GM12878 (cell line): ENCODE results near the gene ANXA3. TPM values are rescaled to one million over a fixed set of nuclear protein-coding genes. Genes with fewer than 3 reads are reported as not detected.

Experiments
- BCL11A ChIP-seq: IDR thresholded peaks from 2 replicates; pipeline ENCODE4 v1.6.1; 2011; ENCODE audit warnings: low read depth, low read length
- BMI1 ChIP-seq: fragments of 450-650 bp; IDR thresholded peaks from 2 replicates; pipeline ENCODE4 v1.6.1; 2016; ENCODE audit warnings: mild to moderate bottlenecking, moderate library complexity, borderline replicate concordance
- BRCA1 ChIP-seq: IDR thresholded peaks from 2 replicates; pipeline ENCODE4 v1.6.1; 2011; ENCODE audit warnings: low read depth, low read length, improper control_type of control experiment
- CBX5 ChIP-seq: sonication (generic); IDR thresholded peaks from 2 replicates; pipeline ENCODE4 v1.6.1; 2016; ENCODE audit warnings: low read depth, moderate library complexity, mild to moderate bottlenecking, inconsistent platforms
- CEBPB ChIP-seq, 2 experiments: fragments of 150-350 bp in 1 of 2; IDR thresholded peaks; 2 replicates each; pipeline ENCODE4 v1.6.1; 2012 to 2014; ENCODE audit warnings: low read depth in 2 of 2, low read length in 2 of 2, borderline replicate concordance in 1 of 2, inconsistent platforms in 1 of 2
- CHD2 ChIP-seq: IDR thresholded peaks from 2 replicates; pipeline ENCODE4 v1.6.1; 2011; ENCODE audit warnings: low read depth, low read length, improper control_type of control experiment, borderline replicate concordance
- CREM ChIP-seq: IDR thresholded peaks from 2 replicates; pipeline ENCODE4 v1.6.1; 2014; ENCODE audit warnings: antibody characterized with exemption, low read depth
- CTCF ChIP-seq, 3 experiments: IDR thresholded peaks in 2 of 3; conservative IDR thresholded peaks in 1 of 3; 2 replicates each; pipeline ENCODE4 v1.5.1; 2011; ENCODE audit warnings: low read depth in 3 of 3, low read length in 3 of 3, mild to moderate bottlenecking in 3 of 3, control low read depth in 2 of 3, moderate library complexity in 2 of 3, inconsistent platforms in 1 of 3, mixed read lengths in 1 of 3; ENCODE audit not compliant: control insufficient read depth in 2 of 3, insufficient read depth in 1 of 3; ENCODE audit errors: extremely low read depth in 1 of 3
- E2F4 ChIP-seq: IDR thresholded peaks from 2 replicates; pipeline ENCODE4 v1.6.1; 2012; ENCODE audit warnings: low read depth, low read length, improper control_type of control experiment
- EED ChIP-seq: sonication (generic); IDR thresholded peaks from 2 replicates; pipeline ENCODE4 v1.6.1; 2016; ENCODE audit warnings: antibody characterized with exemption, low read depth
- ESRRA ChIP-seq: IDR thresholded peaks from 2 replicates; pipeline ENCODE4 v1.6.1; 2012; ENCODE audit warnings: mild to moderate bottlenecking, low read length, improper control_type of control experiment
- FOS ChIP-seq: IDR thresholded peaks from 3 replicates; pipeline ENCODE4 v1.6.1; 2011; ENCODE audit warnings: borderline replicate concordance; ENCODE audit not compliant: insufficient read length; ENCODE audit errors: extremely low read depth
- HDAC2 ChIP-seq: fragments of 200-600 bp; sonication (generic); IDR thresholded peaks from 2 replicates; pipeline ENCODE4 v1.6.1; 2017
- HDAC6 ChIP-seq: fragments of 200-600 bp; sonication (generic); IDR thresholded peaks from one replicate; pipeline ENCODE4 v1.8.0; 2017; ENCODE audit warnings: antibody characterized with exemption; ENCODE audit not compliant: unreplicated experiment
- IRF4 ChIP-seq: IDR thresholded peaks from 2 replicates; pipeline ENCODE4 v1.6.1; 2011; ENCODE audit warnings: low read depth, low read length
- NBN ChIP-seq: fragments of 450-650 bp; IDR thresholded peaks from 2 replicates; pipeline ENCODE4 v1.6.1; 2016
- PAX5 ChIP-seq: IDR thresholded peaks from 2 replicates; pipeline ENCODE4 v1.6.1; 2011; ENCODE audit warnings: low read depth, low read length, borderline replicate concordance
- PML ChIP-seq: IDR thresholded peaks from 2 replicates; pipeline ENCODE4 v1.6.1; 2012; ENCODE audit warnings: low read length, inconsistent platforms
- POLR2AphosphoS2 ChIP-seq: IDR thresholded peaks from 2 replicates; pipeline ENCODE4 v1.6.1; 2011; ENCODE audit warnings: low read depth, mild to moderate bottlenecking, low read length, improper control_type of control experiment, moderate library complexity
- RCOR1 ChIP-seq: conservative IDR thresholded peaks from 2 replicates; pipeline ENCODE4 v1.6.1; 2012; ENCODE audit warnings: low read depth, low read length, improper control_type of control experiment
- RELA ChIP-seq: fragments of 450-650 bp; IDR thresholded peaks from 2 replicates; pipeline ENCODE4 v1.8.0; 2014; ENCODE audit warnings: borderline replicate concordance; ENCODE audit not compliant: partially characterized antibody
- SREBF2 ChIP-seq: IDR thresholded peaks from 2 replicates; pipeline ENCODE4 v1.6.1; 2012; ENCODE audit warnings: mild to moderate bottlenecking, low read length
- STAT1 ChIP-seq: fragments of 450-650 bp; conservative IDR thresholded peaks from 2 replicates; pipeline ENCODE4 v1.6.1; 2014; ENCODE audit warnings: antibody characterized with exemption, mild to moderate bottlenecking
- SUPT20H ChIP-seq: IDR thresholded peaks from 2 replicates; pipeline ENCODE4 v1.6.1; 2011; ENCODE audit warnings: low read depth, mild to moderate bottlenecking, low read length, moderate library complexity, borderline replicate concordance; ENCODE audit not compliant: control insufficient read depth
- TCF12 ChIP-seq: IDR thresholded peaks from 2 replicates; pipeline ENCODE4 v1.6.1; 2011; ENCODE audit warnings: low read depth, mild to moderate bottlenecking, low read length
- YBX1 ChIP-seq: fragments of 450-650 bp; IDR thresholded peaks from 2 replicates; pipeline ENCODE4 v1.6.1; 2016; ENCODE audit warnings: antibody characterized with exemption
- ZNF274 ChIP-seq: IDR thresholded peaks from one replicate; pipeline ENCODE4 v1.8.0; 2011; ENCODE audit not compliant: insufficient read length, insufficient read depth
- polyA plus RNA-seq, 11 experiments: library from polyadenylated mRNA; depleted of rRNA in 4 of 11; unstranded in 6 of 11; stranded (reverse) in 5 of 11; fragments of >200 nt; fragmentation: Nextera tagmentation in 4 of 11; fragmentation: Illumina TruSeq in 1 of 11; extraction: Ambion mirVana in 4 of 11; extraction: Trizol in 1 of 11; gene quantifications; 1 replicate in 1 of 11; 2 replicates in 10 of 11; pipeline versions ENCODE4 v1.2.1 to v1.2.3, GENCODE V29; 2011 to 2016; ENCODE audit warnings: inconsistent platforms in 2 of 11, missing spikeins in 2 of 11, low read depth in 1 of 11
- total RNA-seq, 4 experiments: library from RNA; depleted of rRNA in 3 of 4; stranded (reverse); fragments of >200 nt in 3 of 4; fragmentation: Illumina TruSeq in 1 of 4; extraction: Trizol in 1 of 4; gene quantifications; 2 replicates each; pipeline versions ENCODE4 v1.2.1 to v1.2.3, GENCODE V29; 2013 to 2021
- TF ChIP-seq, protein P1 (sequence below): IDR thresholded peaks from 2 replicates; pipeline ENCODE4 v1.6.1; 2011; ENCODE audit warnings: mild to moderate bottlenecking, low read depth, low read length, moderate library complexity; ENCODE audit not compliant: insufficient replicate concordance

The ANXA3 gene
- total and polyA plus RNA-seq, 10 of the 15 experiments (the other 5 are each of a cell fraction or from before 2014, with no cell fraction given): 0.28 to 14.7 (median 0.91) TPM

DNA sequence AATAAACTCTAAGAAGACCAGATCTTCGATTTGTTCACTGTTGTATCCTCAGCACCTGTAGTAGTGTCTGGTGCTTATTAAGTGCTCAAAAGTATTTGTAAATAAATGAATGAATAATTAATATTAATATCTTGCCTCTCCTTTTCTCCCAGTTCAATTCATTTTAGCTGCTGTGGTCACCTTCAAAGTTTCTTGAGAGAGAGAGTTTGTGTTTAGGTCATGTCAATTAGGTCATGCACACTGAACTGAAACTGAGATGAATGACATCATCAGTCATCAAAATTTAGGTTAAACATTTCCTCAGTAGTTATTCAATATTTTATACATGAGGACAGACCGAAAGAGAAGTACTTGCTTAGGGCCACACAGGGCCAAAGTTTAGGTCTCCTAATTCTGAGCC is 73.5 kb downstream of the ANXA3 start (continued):
- TF ChIP-seq BCL11A: 0 out of 2 replicates have a peak, but pooled peaks have one; percentile 39
- no peak for TF ChIP-seq RELA
- no peak for TF ChIP-seq PAX5
- no peak for TF ChIP-seq ZNF274
- TF ChIP-seq YBX1: no peak
- TF ChIP-seq TCF12: no peak
- no peak for TF ChIP-seq CEBPB (IDR thresholded peaks at IDR 0.05; ENCODE audit: borderline replicate concordance in 1 of 2, low read depth in 2 of 2, low read length in 2 of 2)
- TF ChIP-seq BRCA1: no peak
- no peak for TF ChIP-seq PML
- TF ChIP-seq IRF4: no peak
- no peak for TF ChIP-seq NBN
- no peak for TF ChIP-seq HDAC6
- TF ChIP-seq STAT1: no peak
- no peak for TF ChIP-seq SUPT20H
- no peak for TF ChIP-seq HDAC2
- no peak for TF ChIP-seq POLR2AphosphoS2
- TF ChIP-seq CTCF (IDR thresholded peaks at IDR 0.05 in 2 of 3, conservative IDR thresholded peaks at IDR 0.05 in 1 of 3; ENCODE audit: control insufficient read depth in 2 of 3, extremely low read depth in 1 of 3, insufficient read depth in 1 of 3, low read depth in 3 of 3, low read length in 3 of 3): no peak
- no peak for TF ChIP-seq EED
- TF ChIP-seq CBX5: no peak
- TF ChIP-seq FOS: no peak
- no peak for TF ChIP-seq SREBF2
- TF ChIP-seq, protein P1, sequence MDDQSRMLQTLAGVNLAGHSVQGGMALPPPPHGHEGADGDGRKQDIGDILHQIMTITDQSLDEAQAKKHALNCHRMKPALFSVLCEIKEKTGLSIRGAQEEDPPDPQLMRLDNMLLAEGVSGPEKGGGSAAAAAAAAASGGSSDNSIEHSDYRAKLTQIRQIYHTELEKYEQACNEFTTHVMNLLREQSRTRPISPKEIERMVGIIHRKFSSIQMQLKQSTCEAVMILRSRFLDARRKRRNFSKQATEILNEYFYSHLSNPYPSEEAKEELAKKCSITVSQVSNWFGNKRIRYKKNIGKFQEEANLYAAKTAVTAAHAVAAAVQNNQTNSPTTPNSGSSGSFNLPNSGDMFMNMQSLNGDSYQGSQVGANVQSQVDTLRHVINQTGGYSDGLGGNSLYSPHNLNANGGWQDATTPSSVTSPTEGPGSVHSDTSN: no peak
- TF ChIP-seq E2F4: no peak
- TF ChIP-seq BMI1: no peak
- TF ChIP-seq CREM: peak; percentile 80
- no peak for TF ChIP-seq CHD2
- TF ChIP-seq ESRRA: peak; percentile 17; the same call in 1 of the 2 replicates
- no peak for TF ChIP-seq RCOR1
